Esophagus squamous epithelium (tissue), 4 donors: ENCODE data around the gene ATP8A2.

ENCODE experiments used
- POLR2A ChIP-seq, 4 donors: fragments of 450-650 bp; IDR thresholded peaks; one replicate each; pipeline ENCODE4 v1.6.1; 2017; ENCODE audit warnings: antibody characterized with exemption in 4 of 4, mild to moderate bottlenecking in 4 of 4, moderate library complexity in 3 of 4
- TF ChIP-seq, protein P1 (sequence below), 6 experiments: fragments of 450-650 bp in 4 of 6; fragments of 200-600 bp in 2 of 6; sonication (generic) in 2 of 6; IDR thresholded peaks; one replicate each; pipeline ENCODE4 v1.5.1; 2016 to 2019; ENCODE audit warnings: antibody characterized with exemption in 6 of 6, mild to moderate bottlenecking in 4 of 6, moderate library complexity in 4 of 6

DNA sequence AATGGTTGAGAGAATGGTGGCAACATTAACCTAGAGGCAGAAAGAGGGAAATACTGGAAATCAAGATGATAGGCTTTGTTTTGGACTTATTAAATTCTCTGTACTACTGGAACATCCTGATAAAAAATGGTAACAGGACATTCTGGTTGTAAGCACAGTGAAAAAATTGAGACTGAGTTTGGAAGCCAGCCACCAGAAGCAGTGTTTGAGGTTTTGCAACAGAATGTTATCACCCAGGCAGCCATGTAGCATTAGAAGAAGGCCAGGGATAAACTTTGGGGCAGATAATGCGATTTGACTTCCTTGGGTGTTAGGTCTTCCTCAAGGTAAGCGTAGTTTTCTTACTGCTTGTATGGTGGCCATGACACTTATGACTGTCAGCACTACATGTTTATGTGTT is 307.4 kb downstream of the ATP8A2 start:
- TF ChIP-seq, protein P1, sequence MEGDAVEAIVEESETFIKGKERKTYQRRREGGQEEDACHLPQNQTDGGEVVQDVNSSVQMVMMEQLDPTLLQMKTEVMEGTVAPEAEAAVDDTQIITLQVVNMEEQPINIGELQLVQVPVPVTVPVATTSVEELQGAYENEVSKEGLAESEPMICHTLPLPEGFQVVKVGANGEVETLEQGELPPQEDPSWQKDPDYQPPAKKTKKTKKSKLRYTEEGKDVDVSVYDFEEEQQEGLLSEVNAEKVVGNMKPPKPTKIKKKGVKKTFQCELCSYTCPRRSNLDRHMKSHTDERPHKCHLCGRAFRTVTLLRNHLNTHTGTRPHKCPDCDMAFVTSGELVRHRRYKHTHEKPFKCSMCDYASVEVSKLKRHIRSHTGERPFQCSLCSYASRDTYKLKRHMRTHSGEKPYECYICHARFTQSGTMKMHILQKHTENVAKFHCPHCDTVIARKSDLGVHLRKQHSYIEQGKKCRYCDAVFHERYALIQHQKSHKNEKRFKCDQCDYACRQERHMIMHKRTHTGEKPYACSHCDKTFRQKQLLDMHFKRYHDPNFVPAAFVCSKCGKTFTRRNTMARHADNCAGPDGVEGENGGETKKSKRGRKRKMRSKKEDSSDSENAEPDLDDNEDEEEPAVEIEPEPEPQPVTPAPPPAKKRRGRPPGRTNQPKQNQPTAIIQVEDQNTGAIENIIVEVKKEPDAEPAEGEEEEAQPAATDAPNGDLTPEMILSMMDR (IDR thresholded peaks at IDR 0.05): no peak
- TF ChIP-seq POLR2A (IDR thresholded peaks at IDR 0.05): no peak
